HCT116 (cell line): ENCODE data around the gene COL15A1. TPM values are rescaled to one million over a fixed set of nuclear protein-coding genes. Genes with fewer than 3 reads are reported as not detected.

Experiments
- ATAC-seq: fragments of 200-7000 bp; cut with Tn5 transposase; 2 replicates; pipeline ENCODE4 v1.9.1; 2020; ENCODE audit warnings: mild to moderate bottlenecking, moderate library complexity
- BruUV-seq: library from RNA; stranded (reverse); fragments of 400-500 nt; replicated peaks from 2 replicates; lab custom pipeline; 2021; lab: Mats Ljungman, UMichigan
- CTCF ChIA-PET: fragments of 300-600 bp; sonication (Branson Sonifier 250); formaldehyde crosslinking; loops from one replicate; lab custom pipeline; 2021; ENCODE audit warnings: antibody characterized with exemption; lab: Charles Lee
- POLR2A ChIA-PET: fragments of 300-600, 350-600 bp; sonication (Branson Sonifier 250); formaldehyde crosslinking; loops from one replicate; lab custom pipeline; 2021; ENCODE audit warnings: antibody characterized with exemption; lab: Charles Lee
- RAD21 ChIA-PET, 2 experiments: fragments of 300-600 bp; sonication (Branson Sonifier 250); formaldehyde crosslinking; loops; one replicate each; lab custom pipeline; 2023; ENCODE audit warnings: low total read pairs in 2 of 2; ENCODE audit not compliant: uncharacterized antibody in 2 of 2, unreplicated experiment in 2 of 2, low non-redundant PET in 1 of 2; lab: Charles Lee
- DNase-seq: peaks from one replicate; pipeline ENCODE4 v3.0.0-alpha.2; 2010; ENCODE audit warnings: low read depth, low spot score
- H2AFZ ChIP-seq: fragments of 200-600 bp; shearing (Covaris generic), sonication (generic); 2 replicates; pipeline ENCODE4 v1.6.1; 2017; ENCODE audit warnings: low read depth, mixed run types, mixed read lengths, antibody characterized with exemption, low read length; ENCODE audit not compliant: poor library complexity, severe bottlenecking
- H3K27ac ChIP-seq: 2 replicates; pipeline ENCODE4 v1.5.1; 2012; ENCODE audit warnings: low read depth, low read length
- H3K27me3 ChIP-seq: fragments of 200-600 bp; sonication (generic); 2 replicates; pipeline ENCODE4 v1.6.1; 2016; ENCODE audit warnings: mixed run types, low read length, mixed read lengths; ENCODE audit not compliant: insufficient read depth
- H3K36me3 ChIP-seq, 2 experiments: fragments of 200-500 bp in 1 of 2; fragments of 200-600 bp in 1 of 2; sonication (Bioruptor generic) in 1 of 2; sonication (generic) in 1 of 2; 2 replicates each; pipeline versions ENCODE4 v1.5.1 to v1.6.1; 2014 to 2016; ENCODE audit warnings: low read length in 2 of 2, inconsistent platforms in 1 of 2, mixed read lengths in 1 of 2, mixed run types in 1 of 2; ENCODE audit not compliant: insufficient read depth in 2 of 2, control insufficient read depth in 1 of 2
- H3K4me1 ChIP-seq, 2 experiments: fragments of 200-600 bp in 1 of 2; sonication (generic) in 1 of 2; 2 replicates each; pipeline versions ENCODE4 v1.5.1 to v1.6.1; 2012 to 2017; ENCODE audit warnings: low read length in 2 of 2, inconsistent platforms in 1 of 2, mild to moderate bottlenecking in 1 of 2, mixed read lengths in 1 of 2, mixed run types in 1 of 2, moderate library complexity in 1 of 2; ENCODE audit not compliant: insufficient read depth in 2 of 2, control insufficient read depth in 1 of 2
- H3K4me2 ChIP-seq: fragments of 200-600 bp; sonication (generic); 2 replicates; pipeline ENCODE4 v1.6.1; 2017; ENCODE audit warnings: mixed run types, low read length, mixed read lengths
- H3K4me3 ChIP-seq, 2 experiments: fragments of 200-600 bp in 1 of 2; sonication (generic) in 1 of 2; replicated peaks in 1 of 2; 2 replicates each; pipeline ENCODE4 v1.5.1; 2011 to 2016; ENCODE audit warnings: low read length in 2 of 2, control low read depth in 1 of 2, low read depth in 1 of 2, mild to moderate bottlenecking in 1 of 2, mixed read lengths in 1 of 2, mixed run types in 1 of 2
- H3K79me2 ChIP-seq: fragments of 200-600 bp; sonication (generic); 2 replicates; pipeline ENCODE4 v1.6.1; 2017; ENCODE audit warnings: mild to moderate bottlenecking, mixed run types, low read length, moderate library complexity, mixed read lengths; ENCODE audit not compliant: insufficient read depth
- H3K9ac ChIP-seq: fragments of 200-600 bp; sonication (generic); 2 replicates; pipeline ENCODE4 v1.6.1; 2016; ENCODE audit warnings: low read length, mixed read lengths
- H3K9me2 ChIP-seq: fragments of 200-600 bp; sonication (generic), shearing (Covaris generic); 2 replicates; pipeline ENCODE4 v1.6.1; 2017; ENCODE audit warnings: mixed run types, mild to moderate bottlenecking, moderate library complexity; ENCODE audit not compliant: insufficient read depth
- H3K9me3 ChIP-seq, 2 experiments: fragments of 200-500 bp in 1 of 2; fragments of 200-600 bp in 1 of 2; sonication (Bioruptor generic) in 1 of 2; sonication (generic) in 1 of 2; 2 replicates each; pipeline ENCODE4 v1.6.1; 2014 to 2017; ENCODE audit warnings: low read length in 2 of 2, mixed read lengths in 2 of 2, inconsistent platforms in 1 of 2, low read depth in 1 of 2, mild to moderate bottlenecking in 1 of 2, mixed run types in 1 of 2, moderate library complexity in 1 of 2; ENCODE audit not compliant: control insufficient read depth in 1 of 2, insufficient read depth in 1 of 2
- H4K20me1 ChIP-seq: fragments of 200-600 bp; sonication (generic), shearing (Covaris generic); 2 replicates; pipeline ENCODE4 v1.6.1; 2017; ENCODE audit warnings: mixed run types, mild to moderate bottlenecking, moderate library complexity; ENCODE audit not compliant: insufficient read depth
- CBX3 ChIP-seq: IDR thresholded peaks from 2 replicates; pipeline ENCODE4 v1.6.1; 2012; ENCODE audit warnings: low read depth
- CTCF ChIP-seq, 3 experiments: fragments of 200-600 bp in 1 of 3; sonication (generic) in 1 of 3; IDR thresholded peaks in 2 of 3; conservative IDR thresholded peaks in 1 of 3; 2 replicates each; pipeline ENCODE4 v1.5.1; 2012 to 2017; ENCODE audit warnings: low read depth in 2 of 3, low read length in 2 of 3, antibody characterized with exemption in 1 of 3, borderline replicate concordance in 1 of 3, control low read depth in 1 of 3, mild to moderate bottlenecking in 1 of 3, mixed read lengths in 1 of 3, mixed run types in 1 of 3, moderate library complexity in 1 of 3; ENCODE audit not compliant: insufficient read depth in 1 of 3
- EGR1 ChIP-seq: IDR thresholded peaks from 2 replicates; pipeline ENCODE4 v1.6.1; 2012; ENCODE audit warnings: low read depth
- EZH2 ChIP-seq: fragments of 200-600 bp; sonication (generic); IDR thresholded peaks from 2 replicates; pipeline ENCODE4 v1.6.1; 2017; ENCODE audit warnings: antibody characterized with exemption, mixed run types
- JUND ChIP-seq: IDR thresholded peaks from 2 replicates; pipeline ENCODE4 v1.6.1; 2012
- POLR2A ChIP-seq: IDR thresholded peaks from 2 replicates; pipeline ENCODE4 v1.7.0; 2011; ENCODE audit warnings: borderline replicate concordance; ENCODE audit not compliant: insufficient read depth, insufficient read length; ENCODE audit errors: extremely low read depth
- RAD21 ChIP-seq: IDR thresholded peaks from 2 replicates; pipeline ENCODE4 v1.6.1; 2012; ENCODE audit warnings: low read depth, mild to moderate bottlenecking
- SRF ChIP-seq: IDR thresholded peaks from 2 replicates; pipeline ENCODE4 v1.6.1; 2012; ENCODE audit warnings: low read depth
- TCF7L2 ChIP-seq: IDR thresholded peaks from 2 replicates; pipeline ENCODE4 v1.7.0; 2011; ENCODE audit warnings: borderline replicate concordance, inconsistent platforms; ENCODE audit not compliant: insufficient read depth, insufficient read length; ENCODE audit errors: extremely low read depth
- YY1 ChIP-seq: IDR thresholded peaks from 2 replicates; pipeline ENCODE4 v1.6.1; 2011; ENCODE audit warnings: low read length, low read depth, moderate library complexity, mild to moderate bottlenecking; ENCODE audit not compliant: insufficient replicate concordance; ENCODE audit errors: extremely low read depth
- ZBTB33 ChIP-seq: IDR thresholded peaks from 2 replicates; pipeline ENCODE4 v1.6.1; 2011; ENCODE audit warnings: mild to moderate bottlenecking, low read length, moderate library complexity; ENCODE audit not compliant: insufficient replicate concordance; ENCODE audit errors: extremely low read depth
- intact Hi-C: fragments of 100-400 bp; cut with micrococcal nuclease; formaldehyde crosslinking; loops from 2 replicates; pipeline ENCODE4 v1.10.0; 2022
- total RNA-seq: library from RNA; stranded (reverse); gene quantifications from one replicate; pipeline ENCODE4 v1.2.1, GENCODE V29; 2021; ENCODE audit not compliant: unreplicated experiment

The COL15A1 gene
- total RNA-seq, 1 experiment from 2014 or later, result 0.15 TPM

GRCh38 chr9:99035313-99035712 is 91.6 kb downstream of the COL15A1 start (continued):
- TF ChIP-seq CTCF (IDR thresholded peaks at IDR 0.05 in 2 of 3, conservative IDR thresholded peaks at IDR 0.05 in 1 of 3; ENCODE audit: borderline replicate concordance in 1 of 3, insufficient read depth in 1 of 3, low read depth in 2 of 3, low read length in 2 of 3) (no peak), TCF7L2 (no peak), ZBTB33 (no peak), CBX3 (no peak)

- Histone ChIP-seq H3K4me1 (no peaks in the 10 kb centered on the region), H3K4me2 (no peak overlapping the region), H4K20me1 (no peaks in the 10 kb centered on the region), H3K27ac (no peak overlapping the region), H3K9me2 (no peaks in the 10 kb centered on the region), H3K36me3 (no peaks in the 10 kb centered on the region), H3K4me3 (no peak overlapping the region), H3K27me3 (peaks cover 8% of the 10 kb centered on the region; the same call in 1 of the 2 replicates), H3K9ac (no peak overlapping the region), H3K9me3 (no peaks in the 10 kb centered on the region), H3K79me2 (no peaks in the 10 kb centered on the region), H2AFZ (no peak overlapping the region)
- ChIA-PET CTCF (no interaction called here), RAD21 (no interaction called here), POLR2A (no interaction called here)
- ATAC-seq, result no peak
- BruUV-seq, result no TSS peak
- TF ChIP-seq POLR2A (no peak), RAD21 (no peak), CBX3 (no peak), JUND (no peak), EGR1 (no peak), YY1 (no peak), SRF (no peak), EZH2 (no peak)
- intact Hi-C loops, result no loop called here
- no peak for DNase-seq
Observed at GRCh38 chr9:99037769-99038483, 94.2 kb downstream of the COL15A1 start.
